Measurements from ENCODE around the gene CLDN20.

- TF ChIP-seq POLR2A (IDR thresholded peaks at IDR 0.05; ENCODE audit: low read depth, low read length) (no peak), CTCF (IDR thresholded peaks at IDR 0.05; ENCODE audit: extremely low read depth in 1 of 2, insufficient read depth in 1 of 2, low read depth in 1 of 2, low read length in 2 of 2) (no peak), MYC (IDR thresholded peaks at IDR 0.05; ENCODE audit: low read depth, low read length) (no peak), GATA2 (IDR thresholded peaks at IDR 0.05; ENCODE audit: insufficient read depth, insufficient read length, low read depth, low read length) (no peak), MAX (IDR thresholded peaks at IDR 0.05; ENCODE audit: insufficient read depth, insufficient read length) (no peak), JUN (IDR thresholded peaks at IDR 0.05; ENCODE audit: borderline replicate concordance, insufficient read depth, insufficient read length, low read depth) (no peak)
Observed at GRCh38 chr6:155309150-155309549, 45.3 kb downstream of the CLDN20 start.

Data from endothelial cell of umbilical vein (primary cell).